ENCODE results near the gene DOK4. TPM values are rescaled to one million over a fixed set of nuclear protein-coding genes. Genes with fewer than 3 reads are reported as not detected.

DOK4 gene
- total RNA-seq, 1 donor from 2014 or later = 83.6 TPM

- Mint-ChIP-seq H3K27ac (peak overlapping the region; percentile 45), H3K4me3 (peak overlapping the region; percentile 68), H3K36me3 (peaks cover 6% of the 10 kb centered on the region), H3K4me1 (peaks cover 49% of the 10 kb centered on the region), H3K9me3 (no peaks in the 10 kb centered on the region), H3K27me3 (ENCODE audit: low read depth) (no peaks in the 10 kb centered on the region)
- TF ChIP-seq, protein P1, sequence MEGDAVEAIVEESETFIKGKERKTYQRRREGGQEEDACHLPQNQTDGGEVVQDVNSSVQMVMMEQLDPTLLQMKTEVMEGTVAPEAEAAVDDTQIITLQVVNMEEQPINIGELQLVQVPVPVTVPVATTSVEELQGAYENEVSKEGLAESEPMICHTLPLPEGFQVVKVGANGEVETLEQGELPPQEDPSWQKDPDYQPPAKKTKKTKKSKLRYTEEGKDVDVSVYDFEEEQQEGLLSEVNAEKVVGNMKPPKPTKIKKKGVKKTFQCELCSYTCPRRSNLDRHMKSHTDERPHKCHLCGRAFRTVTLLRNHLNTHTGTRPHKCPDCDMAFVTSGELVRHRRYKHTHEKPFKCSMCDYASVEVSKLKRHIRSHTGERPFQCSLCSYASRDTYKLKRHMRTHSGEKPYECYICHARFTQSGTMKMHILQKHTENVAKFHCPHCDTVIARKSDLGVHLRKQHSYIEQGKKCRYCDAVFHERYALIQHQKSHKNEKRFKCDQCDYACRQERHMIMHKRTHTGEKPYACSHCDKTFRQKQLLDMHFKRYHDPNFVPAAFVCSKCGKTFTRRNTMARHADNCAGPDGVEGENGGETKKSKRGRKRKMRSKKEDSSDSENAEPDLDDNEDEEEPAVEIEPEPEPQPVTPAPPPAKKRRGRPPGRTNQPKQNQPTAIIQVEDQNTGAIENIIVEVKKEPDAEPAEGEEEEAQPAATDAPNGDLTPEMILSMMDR (IDR thresholded peaks at IDR 0.05; ENCODE audit: unreplicated experiment) = no peak
- no peak for DNase-seq (ENCODE audit: low spot score in 2 of 2, unreplicated experiment in 2 of 2)
These were observed 6.9 kb downstream of the DOK4 start for GRCh38 chr16:57479205-57479975.

DNA sequence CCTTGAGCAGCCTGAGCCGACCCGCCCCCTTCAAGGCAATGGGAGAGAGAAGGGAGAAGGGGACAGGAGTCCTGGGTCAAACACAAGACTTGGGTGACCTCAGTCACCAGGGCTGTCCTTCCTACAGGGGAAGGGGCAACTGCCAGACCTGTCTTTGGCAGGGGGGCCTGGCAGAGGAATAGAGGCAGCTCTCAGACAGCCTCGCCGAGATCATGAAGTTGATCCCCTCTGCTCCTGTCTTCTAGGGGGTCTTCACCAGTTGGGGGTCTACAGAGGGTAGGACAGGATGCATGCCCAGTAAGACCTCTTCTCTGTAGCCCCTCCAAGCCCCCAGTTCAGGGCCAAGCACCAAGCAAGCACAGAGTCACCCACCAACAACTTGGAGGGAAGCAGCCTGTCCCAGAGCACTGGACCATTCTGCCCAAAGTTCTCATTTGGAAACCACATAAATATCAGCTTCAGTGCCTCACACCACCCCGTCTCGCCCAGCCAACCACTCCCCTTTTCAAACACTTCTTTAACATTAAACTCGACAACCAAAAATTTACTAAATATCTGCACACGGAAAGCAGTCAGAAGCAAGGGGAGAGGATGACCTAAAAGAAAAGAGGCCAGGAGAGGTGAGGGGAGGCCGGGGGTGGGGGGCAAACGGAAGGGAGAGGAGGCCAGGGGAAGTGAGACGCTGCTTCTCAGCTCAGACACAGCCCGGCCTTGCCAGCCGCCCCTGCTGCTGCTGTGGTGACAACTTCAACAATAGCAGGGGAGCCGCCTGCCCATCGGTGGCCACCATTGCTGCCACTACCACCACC is 7.7 kb downstream of the DOK4 start:
- Mint-ChIP-seq H3K4me1 (peaks cover 41% of the 10 kb centered on the region), H3K9me3 (no peaks in the 10 kb centered on the region), H3K4me3 (peak overlapping the region; percentile 36), H3K36me3 (peaks cover 6% of the 10 kb centered on the region), H3K27ac (no peak overlapping the region), H3K27me3 (ENCODE audit: low read depth) (no peaks in the 10 kb centered on the region)
- TF ChIP-seq, protein P1 (IDR thresholded peaks at IDR 0.05; ENCODE audit: unreplicated experiment) = no peak
- DNase-seq (ENCODE audit: low spot score in 2 of 2, unreplicated experiment in 2 of 2) = no peak

GRCh38 chr16:57477531-57478202 is 8.6 kb downstream of the DOK4 start:
- Mint-ChIP-seq H3K27ac (no peak overlapping the region), H3K27me3 (ENCODE audit: low read depth) (no peaks in the 10 kb centered on the region), H3K36me3 (peaks cover 6% of the 10 kb centered on the region), H3K4me3 (no peak overlapping the region), H3K9me3 (no peaks in the 10 kb centered on the region), H3K4me1 (peaks cover 33% of the 10 kb centered on the region)
- no peak for DNase-seq (ENCODE audit: low spot score in 2 of 2, unreplicated experiment in 2 of 2)
- TF ChIP-seq, protein P1 (IDR thresholded peaks at IDR 0.05; ENCODE audit: unreplicated experiment) = no peak

- no peak for DNase-seq (ENCODE audit: low spot score in 2 of 2, unreplicated experiment in 2 of 2)
- Mint-ChIP-seq H3K4me1 (peaks cover 33% of the 10 kb centered on the region), H3K27me3 (ENCODE audit: low read depth) (no peaks in the 10 kb centered on the region), H3K27ac (peak overlapping the region; percentile 78), H3K36me3 (peaks cover 9% of the 10 kb centered on the region), H3K4me3 (no peak overlapping the region), H3K9me3 (no peaks in the 10 kb centered on the region)
- TF ChIP-seq, protein P1 (IDR thresholded peaks at IDR 0.05; ENCODE audit: unreplicated experiment) = no peak
These were observed 9.5 kb downstream of the DOK4 start for GRCh38 chr16:57476546-57477410.

Measured in mesothelial cell of epicardium (in vitro differentiated cells).